Smooth muscle cell (in vitro differentiated cells): ENCODE data around the gene PNLDC1. TPM values are rescaled to one million over a fixed set of nuclear protein-coding genes. Genes with fewer than 3 reads are reported as not detected.
"Not testable (repeated sequence)": the region's sequence is repeated elsewhere in the genome, so short reads cannot be mapped to it uniquely, and the experiment has no call there.

Experiments
- DNase-seq: peaks from one replicate; lab custom pipeline; 2025; ENCODE audit not compliant: unreplicated experiment; lab: John Stamatoyannopoulos, UW
- H2AFZ ChIP-seq: fragments of 200-600 bp; sonication (generic); 2 replicates; pipeline ENCODE4 v1.6.0; 2016; ENCODE audit warnings: antibody characterized with exemption, low read depth, mild to moderate bottlenecking
- H3F3A ChIP-seq: fragments of 200-600 bp; sonication (generic); 2 replicates; pipeline ENCODE4 v1.6.0; 2017; ENCODE audit warnings: antibody characterized with exemption, low read depth
- H3K27ac ChIP-seq: fragments of 200-600 bp; sonication (generic); 2 replicates; pipeline ENCODE4 v1.5.1; 2016; ENCODE audit warnings: low read depth, mild to moderate bottlenecking
- H3K27me3 ChIP-seq: fragments of 200-600 bp; sonication (generic); 2 replicates; pipeline ENCODE4 v1.6.1; 2016; ENCODE audit warnings: low read depth, mild to moderate bottlenecking
- H3K36me3 ChIP-seq: fragments of 200-600 bp; sonication (generic); 2 replicates; pipeline ENCODE4 v1.5.1; 2016; ENCODE audit warnings: low read depth
- H3K4me1 ChIP-seq: fragments of 200-600 bp; sonication (generic); 2 replicates; pipeline ENCODE4 v1.5.1; 2016; ENCODE audit warnings: low read depth
- H3K4me2 ChIP-seq: fragments of 200-600 bp; sonication (generic); 2 replicates; pipeline ENCODE4 v1.6.0; 2016; ENCODE audit warnings: mild to moderate bottlenecking
- H3K4me3 ChIP-seq: fragments of 200-600 bp; sonication (generic); 2 replicates; pipeline ENCODE4 v1.5.1; 2016; ENCODE audit warnings: mild to moderate bottlenecking
- H3K79me2 ChIP-seq: fragments of 200-600 bp; sonication (generic); 2 replicates; pipeline ENCODE4 v1.6.0; 2016; ENCODE audit warnings: low read depth, mild to moderate bottlenecking
- H3K9ac ChIP-seq: fragments of 200-600 bp; sonication (generic); 2 replicates; pipeline ENCODE4 v1.6.0; 2016; ENCODE audit warnings: low read depth
- H3K9me3 ChIP-seq: fragments of 200-600 bp; sonication (generic); replicated peaks from 2 replicates; pipeline ENCODE4 v1.5.1; 2016; ENCODE audit warnings: low read depth
- H4K20me1 ChIP-seq: fragments of 200-600 bp; sonication (generic); 2 replicates; pipeline ENCODE4 v1.6.0; 2016; ENCODE audit warnings: low read depth
- CTCF ChIP-seq: fragments of 200-600 bp; sonication (generic); IDR thresholded peaks from 2 replicates; pipeline ENCODE4 v1.5.1; 2017; ENCODE audit warnings: borderline replicate concordance, mild to moderate bottlenecking, antibody characterized with exemption; ENCODE audit not compliant: insufficient read depth, poor library complexity, severe bottlenecking
- WGBS: methylation state at CpG from one replicate; pipeline ENCODE4 v1.1.7; 2016; ENCODE audit warnings: low lambda C conversion rate; 5-methylcytosine and 5-hydroxymethylcytosine counted together
- polyA plus RNA-seq: library from polyadenylated mRNA; unstranded; fragments of >200 nt; fragmentation: Nextera tagmentation; extraction: Ambion mirVana; gene quantifications from 2 replicates; pipeline ENCODE4 v1.2.1, GENCODE V29; 2016
- total RNA-seq: library from RNA; depleted of rRNA; stranded (reverse); fragments of >200 nt; gene quantifications from 2 replicates; pipeline ENCODE4 v1.2.3, GENCODE V29; 2014

Gene PNLDC1
- total and polyA plus RNA-seq, 2 experiments from 2014 or later, result not detected

GRCh38 chr6:159813781-159814180 lies 13.7 kb downstream of the PNLDC1 start:
- Histone ChIP-seq H4K20me1 (no peaks in the 10 kb centered on the region), H3K4me3 (no peak overlapping the region), H3K27me3 (no peaks in the 10 kb centered on the region), H2AFZ (no peak overlapping the region), H3F3A (no peaks in the 10 kb centered on the region), H3K36me3 (no peaks in the 10 kb centered on the region), H3K79me2 (no peaks in the 10 kb centered on the region), H3K4me2 (no peak overlapping the region), H3K9me3 (no peaks in the 10 kb centered on the region), H3K27ac (no peak overlapping the region), H3K4me1 (no peaks in the 10 kb centered on the region), H3K9ac (no peak overlapping the region)
- 96% methylated on average over 9 of the region's 9 CpGs for WGBS
- no peak for TF ChIP-seq CTCF
- no peak for DNase-seq

GRCh38 chr6:159815410-159815809 lies 15.3 kb downstream of the PNLDC1 start:
- Histone ChIP-seq H3K36me3 (no peaks in the 10 kb centered on the region), H2AFZ (no peak overlapping the region), H3K9me3 (no peaks in the 10 kb centered on the region), H3K27me3 (no peaks in the 10 kb centered on the region), H4K20me1 (no peaks in the 10 kb centered on the region), H3K4me1 (no peaks in the 10 kb centered on the region), H3K4me2 (no peak overlapping the region), H3K9ac (no peak overlapping the region), H3K27ac (no peak overlapping the region), H3K4me3 (no peak overlapping the region), H3F3A (no peaks in the 10 kb centered on the region), H3K79me2 (no peaks in the 10 kb centered on the region)
- DNase-seq, result no peak
- 30% methylated on average over 6 of the region's 6 CpGs for WGBS
- no peak for TF ChIP-seq CTCF

DNA sequence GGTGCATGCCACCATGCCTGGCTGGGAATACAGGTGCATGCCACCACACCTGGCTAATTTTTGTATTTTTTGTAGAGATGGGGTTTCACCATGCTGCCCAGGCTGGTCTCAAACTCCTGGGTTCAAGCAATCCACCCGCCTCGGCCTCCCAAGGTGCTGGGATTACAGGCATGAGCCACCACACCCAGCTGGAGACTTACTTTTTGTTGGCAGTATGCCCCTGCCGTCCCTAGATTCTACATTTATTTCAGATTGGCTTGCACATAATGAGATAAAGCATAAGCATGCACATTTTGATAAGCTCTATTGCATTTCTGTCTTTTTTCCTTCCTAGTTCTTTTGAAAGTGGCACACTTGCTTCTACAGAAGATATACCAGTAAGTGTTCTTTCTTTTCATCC lies 16.7 kb downstream of the PNLDC1 start:
- not testable (repeated sequence) for H3K27me3 ChIP-seq, H3K9ac ChIP-seq, H3K4me3 ChIP-seq, H3K36me3 ChIP-seq, DNase-seq, H3K4me1 ChIP-seq, H3K79me2 ChIP-seq, H3K9me3 ChIP-seq, H3K27ac ChIP-seq, H3K4me2 ChIP-seq, H2AFZ ChIP-seq, H3F3A ChIP-seq, H4K20me1 ChIP-seq
- 98% methylated on average over 3 of the region's 3 CpGs for WGBS

DNA sequence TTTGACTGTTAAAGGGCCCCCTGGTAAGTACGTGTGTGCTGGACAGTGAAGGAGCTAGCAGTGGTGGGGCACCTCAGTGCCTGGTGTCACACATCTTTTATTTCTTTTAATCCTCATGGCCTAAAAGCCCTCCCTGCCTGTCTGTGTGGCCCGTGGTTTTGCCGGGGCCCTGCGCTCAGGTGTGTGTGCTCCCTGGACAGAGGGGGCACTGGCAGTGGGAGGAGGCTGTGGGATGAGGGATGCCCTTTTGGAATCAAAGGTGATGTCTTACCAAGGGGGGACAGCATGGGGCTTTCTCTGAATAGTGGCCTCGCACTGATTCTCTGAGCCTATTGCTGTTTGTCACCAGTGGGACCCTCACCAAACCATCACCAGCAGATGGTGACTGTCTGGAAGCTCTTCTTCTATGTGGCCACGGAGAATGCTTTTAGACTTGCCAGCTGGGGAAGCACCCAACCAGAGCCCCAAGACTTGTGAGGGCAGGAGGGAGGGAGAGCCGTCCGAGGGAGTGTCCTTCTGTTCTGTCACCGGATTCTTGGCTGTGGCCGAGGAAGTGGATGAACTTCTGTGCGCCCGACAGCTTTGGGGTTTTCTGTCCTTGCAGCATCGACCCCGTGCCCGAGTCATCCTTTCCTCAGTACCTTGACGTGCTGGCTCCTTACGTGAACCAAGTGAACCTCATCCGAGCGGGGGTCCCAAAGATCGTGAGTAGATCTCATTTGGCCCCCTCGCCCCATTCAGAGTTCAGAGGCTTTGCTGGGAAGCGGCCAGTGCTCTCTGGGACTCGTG lies 18.1 kb downstream of the PNLDC1 start:
- H3K36me3 ChIP-seq, result no peaks in the 10 kb centered on the region
- no peaks in the 10 kb centered on the region for H4K20me1 ChIP-seq
- 94% methylated on average over 20 of the region's 23 CpGs for WGBS
- H3K27ac ChIP-seq, result no peak overlapping the region
- no peak overlapping the region for H3K9ac ChIP-seq
- no peaks in the 10 kb centered on the region for H3K79me2 ChIP-seq
- no peaks in the 10 kb centered on the region for H3K27me3 ChIP-seq
- no peak for TF ChIP-seq CTCF
- H2AFZ ChIP-seq, result no peak overlapping the region
- no peak overlapping the region for H3K4me2 ChIP-seq
- H3K9me3 ChIP-seq, result no peaks in the 10 kb centered on the region
- no peaks in the 10 kb centered on the region for H3F3A ChIP-seq
- no peak overlapping the region for H3K4me3 ChIP-seq
- DNase-seq, result no peak
- no peaks in the 10 kb centered on the region for H3K4me1 ChIP-seq
